CD1c-positive myeloid dendritic cell (primary cell): ENCODE results near the gene PPP2R5C.

Source experiments
- DNase-seq: peaks from one replicate; pipeline ENCODE4 v3.0.0-alpha.2; 2016; ENCODE audit errors: extremely low spot score

The PPP2R5C gene

DNA sequence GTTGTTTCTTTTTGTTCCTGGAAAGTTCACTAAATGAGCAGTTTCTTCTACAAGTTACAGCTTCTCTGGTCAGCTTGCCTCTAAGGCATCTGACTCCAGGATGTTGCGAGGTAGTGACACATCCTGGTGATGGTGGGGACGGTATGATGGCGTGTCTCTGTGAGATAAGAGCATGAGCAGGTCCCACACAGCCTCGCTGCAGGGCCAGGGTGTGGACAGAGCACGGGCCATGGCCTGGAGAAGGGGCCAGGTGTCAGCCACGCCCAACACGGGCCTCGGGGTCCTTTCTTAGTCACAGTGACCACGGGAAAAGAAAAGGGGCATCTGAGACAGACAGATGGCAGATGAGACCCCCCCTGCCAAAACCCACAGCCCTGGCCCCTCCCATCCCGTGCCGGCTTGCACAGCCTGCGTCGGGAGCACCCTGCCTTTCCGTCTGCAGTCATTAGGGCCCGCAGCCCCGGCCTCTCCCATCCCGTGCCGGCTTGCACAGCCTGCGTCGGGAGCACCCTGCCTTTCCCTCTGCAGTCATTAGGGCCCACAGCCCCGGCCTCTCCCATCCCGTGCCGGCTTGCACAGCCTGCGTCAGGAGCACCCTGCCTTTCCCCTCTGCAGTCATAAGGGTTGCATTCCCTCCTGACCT is 123.5 kb downstream of the PPP2R5C start:
- no peak for DNase-seq

DNA sequence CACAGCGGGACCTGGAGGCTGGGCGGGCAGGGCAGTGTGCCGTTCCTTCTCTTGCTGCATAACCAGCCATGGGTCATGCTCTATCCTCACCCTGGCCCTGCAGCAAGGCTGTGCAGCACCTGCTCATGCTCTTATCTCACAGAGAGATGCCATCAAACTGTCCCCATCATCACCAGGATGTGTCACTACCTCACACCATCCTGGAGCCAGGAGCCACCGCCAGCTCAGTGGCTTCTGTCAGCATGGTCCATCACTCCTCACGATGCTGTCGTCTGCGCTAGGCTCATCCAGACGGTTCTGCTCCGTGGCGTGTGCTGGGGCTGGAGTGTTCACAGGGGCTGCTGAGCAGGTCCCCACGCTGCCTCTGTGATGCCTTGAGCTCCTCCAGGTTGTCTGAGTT is 125.7 kb downstream of the PPP2R5C start:
- no peak for DNase-seq

DNA sequence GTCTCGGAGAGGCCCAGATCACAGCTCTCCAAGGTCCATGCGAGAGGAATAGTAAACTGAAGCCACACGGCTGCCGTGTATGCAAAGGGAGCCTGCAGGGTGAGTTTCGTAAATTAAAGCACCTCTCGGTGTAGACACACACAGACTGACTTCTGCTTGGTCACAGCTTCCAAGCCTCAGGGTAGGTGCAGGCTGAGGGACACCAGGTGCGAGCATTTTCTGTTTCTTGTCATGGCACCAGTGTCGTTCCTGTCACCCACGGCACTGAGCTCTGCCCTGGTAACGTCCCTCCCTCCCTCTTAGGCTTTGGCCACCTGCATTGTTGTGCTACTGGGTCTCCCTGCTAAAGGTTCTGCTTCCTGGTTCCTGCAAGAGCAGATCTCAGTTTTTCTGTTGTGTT is 126.7 kb downstream of the PPP2R5C start:
- DNase-seq, result no peak

DNA sequence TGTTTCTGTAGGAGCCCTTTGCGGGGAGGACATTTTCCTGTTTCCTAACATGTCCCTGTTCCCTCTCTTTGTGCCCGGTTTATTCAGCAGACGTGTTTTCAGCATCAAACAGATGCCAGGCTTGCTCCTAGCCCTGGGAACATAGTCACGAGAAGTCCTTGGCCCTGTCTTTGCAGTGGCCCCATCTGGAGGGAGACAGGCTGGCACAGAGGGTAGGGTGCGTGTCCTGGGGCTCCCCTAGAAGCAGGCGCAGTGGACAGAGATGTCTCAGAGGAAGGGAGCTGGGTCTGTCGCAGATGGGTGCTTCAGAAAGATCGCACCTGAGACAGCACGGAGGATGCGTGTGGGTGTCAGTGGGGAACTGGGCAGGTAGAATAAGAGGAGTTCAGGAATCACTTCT is 127.9 kb downstream of the PPP2R5C start:
- DNase-seq, result no peak

DNA sequence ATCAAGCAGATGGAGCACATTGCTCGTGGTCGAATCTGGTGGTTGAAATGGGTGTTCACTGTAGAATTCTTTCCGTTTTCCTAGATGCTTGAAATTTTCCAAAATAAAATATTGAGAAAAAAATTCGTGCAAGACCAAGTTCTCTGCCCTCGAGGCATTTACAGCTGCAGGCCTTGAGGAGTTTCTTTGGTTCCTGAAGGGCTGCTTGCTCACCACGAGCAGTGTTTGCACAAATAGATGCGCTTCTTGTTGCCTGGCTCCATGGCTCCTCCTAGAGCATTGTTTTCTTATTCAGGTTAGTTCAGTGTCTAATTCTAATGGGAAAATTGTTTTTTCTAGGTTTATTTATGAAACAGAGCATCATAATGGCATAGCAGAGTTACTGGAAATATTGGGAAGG is 128.4 kb downstream of the PPP2R5C start:
- DNase-seq, result no peak

DNA sequence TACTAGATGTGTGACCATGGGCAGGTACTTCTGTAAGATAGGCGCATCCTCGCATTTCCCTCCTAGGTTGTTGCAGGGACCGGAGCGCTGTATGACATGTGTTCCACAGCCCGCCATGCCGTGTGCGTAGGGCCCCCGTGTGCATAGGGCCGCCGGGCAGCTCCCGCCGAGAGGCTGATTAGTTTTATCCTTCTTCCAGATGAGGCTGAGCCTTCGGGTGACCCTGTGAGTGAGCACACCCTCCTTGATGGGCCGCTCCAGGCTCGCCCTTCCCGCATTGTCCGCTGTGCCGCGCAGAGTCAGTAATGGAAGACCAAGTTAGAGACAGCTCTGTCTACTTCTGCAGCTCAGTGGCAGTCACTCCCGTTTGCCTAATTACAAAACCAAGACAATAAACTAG is 130.0 kb downstream of the PPP2R5C start:
- no peak for DNase-seq

DNA sequence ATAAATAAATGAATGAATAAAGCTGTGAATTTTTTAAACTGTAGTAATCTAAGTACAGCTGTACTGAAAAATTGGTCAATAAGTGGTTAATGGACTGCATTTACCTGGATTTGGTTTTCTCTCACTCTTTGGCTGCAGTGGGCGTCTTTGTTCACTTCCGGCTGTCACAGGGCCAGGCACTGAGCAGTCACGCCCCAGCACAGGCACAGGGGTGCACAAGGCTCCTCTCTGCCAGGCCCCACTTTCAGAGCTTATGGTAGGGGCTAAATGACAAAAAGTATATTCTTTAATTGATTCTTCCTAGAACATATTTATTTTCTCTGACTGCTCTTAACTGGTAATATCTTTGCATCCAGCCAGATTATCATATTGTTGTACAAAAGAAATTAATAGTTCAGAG is 132.2 kb downstream of the PPP2R5C start:
- no peak for DNase-seq

DNA sequence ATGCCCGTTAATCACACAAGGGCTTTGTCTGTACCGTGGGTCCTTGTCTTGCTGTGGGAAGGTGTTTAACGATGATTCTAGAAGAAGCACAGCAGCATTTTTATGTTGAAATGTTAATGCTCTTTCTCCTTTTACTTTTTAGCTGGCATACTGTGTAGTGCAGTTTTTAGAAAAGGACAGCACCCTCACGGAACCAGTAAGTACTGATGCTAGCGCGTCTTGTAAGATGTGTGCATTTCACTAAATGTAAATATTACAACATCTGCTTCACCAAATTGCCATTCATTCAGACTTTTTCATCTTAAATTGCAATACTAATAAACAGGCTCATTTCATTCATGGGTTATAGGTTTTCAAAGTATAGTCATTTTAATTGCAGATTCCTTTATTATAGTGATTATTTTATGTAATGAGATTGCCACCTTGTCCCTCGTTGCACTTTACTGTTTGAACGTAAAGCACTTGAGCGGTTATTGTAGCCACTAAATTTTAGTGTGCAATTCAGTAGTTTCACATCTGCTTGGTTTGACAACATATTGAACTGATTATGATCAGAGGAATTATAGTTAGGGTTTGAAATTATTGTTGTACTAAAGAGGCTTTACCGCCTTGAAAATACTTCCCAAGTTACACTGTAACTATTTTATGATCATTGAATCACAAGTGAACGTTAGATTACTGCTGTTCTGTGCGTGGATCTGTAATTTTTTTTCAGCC is 133.0 kb downstream of the PPP2R5C start:
- no peak for DNase-seq

DNA sequence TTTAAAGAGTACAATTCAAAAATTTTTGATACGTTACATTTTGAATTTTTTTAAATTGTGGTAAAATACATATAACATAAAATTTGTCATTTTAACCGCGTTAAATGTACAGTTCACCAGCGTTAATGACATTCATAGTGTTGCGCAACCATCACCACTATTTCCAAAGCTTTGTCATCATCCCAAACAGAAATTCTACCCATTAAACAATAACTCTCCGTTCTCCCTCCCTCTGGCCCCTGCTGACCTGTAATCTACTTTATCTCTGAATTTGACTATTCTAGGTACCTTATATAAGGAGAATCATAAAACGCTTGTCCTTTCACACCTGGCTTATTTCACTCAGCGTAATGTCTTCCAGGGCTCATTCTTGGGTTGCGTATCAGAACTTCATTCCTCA is 133.7 kb downstream of the PPP2R5C start:
- DNase-seq, result no peak

DNA sequence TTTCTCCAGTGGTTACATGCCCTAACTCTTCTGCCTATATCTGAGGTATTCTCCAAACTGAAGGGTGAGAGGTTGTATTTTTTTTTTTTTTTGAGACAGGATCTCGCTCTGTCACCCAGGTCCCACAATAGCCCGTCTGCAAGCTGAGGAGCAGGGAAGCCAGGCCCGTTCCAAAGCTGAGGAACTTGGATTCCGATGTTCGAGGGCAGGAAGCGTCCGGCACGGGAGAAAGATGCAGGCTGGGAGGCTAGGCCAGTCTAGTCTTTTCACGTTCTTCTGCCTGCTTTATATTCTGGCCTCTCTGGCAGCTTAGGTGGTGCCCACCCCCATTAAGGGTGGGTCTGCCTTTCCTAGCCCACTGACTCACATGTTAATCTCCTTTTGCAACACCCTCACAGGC is 135.8 kb downstream of the PPP2R5C start:
- no peak for DNase-seq

DNA sequence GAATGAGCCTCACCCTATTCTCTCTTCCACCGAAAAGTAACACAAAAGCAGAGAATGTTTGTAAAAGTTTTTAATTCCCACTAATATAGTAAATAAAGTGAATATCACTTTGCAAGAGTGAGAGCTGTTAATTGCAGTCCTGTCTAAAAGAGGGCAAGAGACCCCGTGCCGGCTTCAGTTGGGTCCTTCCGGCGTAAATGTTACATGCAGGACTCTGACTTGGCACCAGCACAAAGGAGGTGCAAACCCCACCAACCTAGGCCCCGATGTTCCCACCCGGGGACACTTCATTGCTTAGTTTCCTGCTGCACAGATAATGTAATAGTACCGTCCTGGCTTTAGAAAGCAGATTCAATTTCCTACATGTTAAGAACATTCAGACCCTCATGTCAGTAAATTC is 136.9 kb downstream of the PPP2R5C start:
- DNase-seq, result no peak

DNA sequence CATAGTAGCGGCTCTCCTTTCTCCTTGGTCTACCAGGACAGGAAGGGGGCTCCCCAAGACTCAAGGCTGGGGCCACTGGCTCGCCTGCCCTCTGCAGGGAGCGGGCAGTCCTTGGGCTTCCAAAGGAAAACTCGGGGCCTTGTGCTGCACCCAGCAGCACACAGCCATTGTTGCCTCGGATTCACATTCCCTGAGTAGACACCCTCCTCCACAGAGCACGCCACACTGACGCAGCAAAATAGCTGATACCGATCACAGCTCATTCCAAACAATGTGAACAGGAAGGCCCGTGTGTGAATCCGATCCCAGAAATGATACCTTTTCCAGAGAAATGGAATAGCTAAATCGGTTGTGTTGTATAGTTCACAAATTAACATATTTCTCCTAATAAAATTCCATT is 137.8 kb downstream of the PPP2R5C start:
- DNase-seq, result no peak

DNA sequence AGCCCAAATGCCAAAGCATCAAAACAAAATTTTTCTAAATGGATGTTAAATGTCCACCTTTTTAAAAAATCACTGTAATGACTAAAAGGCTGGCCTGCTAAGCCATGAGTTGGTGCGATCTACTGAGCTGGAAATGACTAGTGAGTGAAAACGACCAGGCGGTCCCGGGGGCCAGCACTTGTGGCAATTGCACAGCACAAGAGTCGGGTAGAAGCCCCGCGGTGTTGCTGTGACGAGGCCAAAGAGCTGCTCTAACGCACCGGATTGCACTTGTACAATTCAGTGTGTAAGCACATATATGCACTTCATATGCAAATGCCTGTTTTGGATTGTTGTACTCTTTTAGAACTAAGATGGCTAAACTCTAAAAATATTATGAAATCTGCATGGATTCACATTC is 138.7 kb downstream of the PPP2R5C start:
- DNase-seq, result no peak

DNA sequence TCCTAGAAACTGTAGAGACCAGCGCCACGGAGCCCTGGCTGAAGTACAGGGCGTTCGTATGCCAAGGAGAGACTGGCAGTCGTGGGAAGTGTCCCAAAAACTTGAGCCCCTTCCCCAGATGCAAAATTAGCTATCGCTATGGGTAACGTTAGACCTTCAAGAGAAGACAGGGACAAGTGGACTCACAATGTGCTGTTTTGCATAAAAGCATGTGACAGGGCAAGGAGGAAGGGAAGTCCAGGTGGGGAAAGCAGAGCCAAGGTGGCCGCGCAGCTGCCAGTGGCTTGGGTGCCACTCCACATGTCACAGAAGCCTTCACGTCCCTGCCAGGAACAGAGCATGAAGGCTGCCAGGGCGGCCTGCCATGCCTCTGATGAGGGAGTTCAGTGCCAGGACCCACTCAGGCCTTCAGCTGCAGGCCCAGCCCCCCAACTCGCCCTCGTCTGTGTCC is 141.6 kb downstream of the PPP2R5C start:
- DNase-seq, result no peak

DNA sequence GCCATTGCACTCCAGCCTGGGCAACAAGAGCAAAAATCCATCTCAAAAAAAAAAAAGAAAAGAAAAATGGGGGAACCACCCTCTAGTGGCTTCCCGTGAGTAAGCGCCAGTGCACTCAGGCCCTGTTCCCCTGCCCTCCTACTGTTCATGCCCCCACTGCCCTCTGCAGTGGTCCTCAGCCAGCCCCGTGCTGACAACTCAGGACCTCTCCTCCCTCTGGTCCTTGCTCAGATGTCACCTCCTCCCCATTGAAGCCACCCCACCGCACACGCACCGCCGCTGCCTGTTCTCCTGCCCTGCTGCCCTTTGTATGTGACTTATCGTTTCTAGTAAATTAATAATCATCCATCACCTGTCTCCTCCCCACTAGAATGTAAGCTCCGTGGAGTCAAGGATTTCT is 144.1 kb downstream of the PPP2R5C start:
- no peak for DNase-seq

DNA sequence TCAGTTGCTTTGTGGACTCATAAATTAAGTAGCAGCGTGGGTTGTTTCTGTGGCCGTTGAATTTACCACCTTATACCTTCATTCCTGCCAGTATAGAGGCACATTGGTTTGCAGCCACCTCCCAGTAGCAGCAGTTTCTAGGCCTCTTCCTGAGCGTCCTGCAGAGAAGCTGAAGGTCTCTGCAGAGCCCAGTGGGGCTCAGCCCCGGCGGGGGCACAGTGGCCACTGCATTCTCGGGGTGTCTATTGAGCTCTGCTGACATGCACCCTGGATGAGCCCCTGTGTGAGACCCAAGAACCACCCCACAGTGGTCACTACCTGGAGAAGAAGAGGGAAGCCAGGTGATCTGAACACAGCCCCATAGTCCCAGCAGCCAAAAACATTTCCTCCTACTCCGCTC is 145.1 kb downstream of the PPP2R5C start:
- DNase-seq, result no peak

DNA sequence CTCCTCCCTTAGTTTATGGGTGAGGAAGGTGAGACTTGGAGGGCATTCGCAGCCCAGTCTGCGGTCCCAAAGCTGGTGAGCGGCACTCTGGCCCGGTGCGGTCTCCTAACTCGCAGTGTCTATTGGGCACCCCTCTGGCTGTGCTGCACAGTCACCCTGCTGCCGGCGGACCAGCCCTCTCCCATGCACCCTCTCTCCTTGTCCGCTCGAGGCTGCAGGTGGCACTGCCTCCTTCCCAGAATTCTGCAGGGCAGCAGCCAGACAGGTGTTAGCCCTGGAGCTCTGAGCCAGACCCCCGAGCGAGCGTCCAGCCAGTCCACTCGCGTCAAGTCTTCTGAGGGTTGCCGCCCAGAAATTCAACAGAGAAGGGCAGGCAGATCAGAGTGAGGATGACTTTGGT is 146.1 kb downstream of the PPP2R5C start:
- no peak for DNase-seq

DNA sequence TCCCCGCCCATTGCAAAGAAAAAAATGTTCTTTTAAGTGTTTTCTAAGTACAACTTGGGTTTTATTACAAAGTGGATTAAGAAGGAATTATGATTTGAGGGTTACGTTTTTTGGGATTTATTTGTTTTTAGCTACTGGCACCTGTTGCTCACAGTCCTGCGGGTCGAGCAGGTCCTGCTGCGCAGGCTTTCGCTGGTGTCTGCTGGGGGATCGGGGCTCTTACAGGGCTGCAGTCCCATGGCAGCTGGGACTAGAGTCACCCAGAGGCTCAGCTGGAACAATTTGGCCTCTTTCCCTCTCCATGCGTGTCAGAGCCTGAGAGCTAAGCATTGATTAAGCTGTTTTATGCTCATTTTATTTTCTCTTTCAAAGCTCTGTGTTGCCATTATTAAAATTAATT is 147.3 kb downstream of the PPP2R5C start:
- DNase-seq, result no peak

DNA sequence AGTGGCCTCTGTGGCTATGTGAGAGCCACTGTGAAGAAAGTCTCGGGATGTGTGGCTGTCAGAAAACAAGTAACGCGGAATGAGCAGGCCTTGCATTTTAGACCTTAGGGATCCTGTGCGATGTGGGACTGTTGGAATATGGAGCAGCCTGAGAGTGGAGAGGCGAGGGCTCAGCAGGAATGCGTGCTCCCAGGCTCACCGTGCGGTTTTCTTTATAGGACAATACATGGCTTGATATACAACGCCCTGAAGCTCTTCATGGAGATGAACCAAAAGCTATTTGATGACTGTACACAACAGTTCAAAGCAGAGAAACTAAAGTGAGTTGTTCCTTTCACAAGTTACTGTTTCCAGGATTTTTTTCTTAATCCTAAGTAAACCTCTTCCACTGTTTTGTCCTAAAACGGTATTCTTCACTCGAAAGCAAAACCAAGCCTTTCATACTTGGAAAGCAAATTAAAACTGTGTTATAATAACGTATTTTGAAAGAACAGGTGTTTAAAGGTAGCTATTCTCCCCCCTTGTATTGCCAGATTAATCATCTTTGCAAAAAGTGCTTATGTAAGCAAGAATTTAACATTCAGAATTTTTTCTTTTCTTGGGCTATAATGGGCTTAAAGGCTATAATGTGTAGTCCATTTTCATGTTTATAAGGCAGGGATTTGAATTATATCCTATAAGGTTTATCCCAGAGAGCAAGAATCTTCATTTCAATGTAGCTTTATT is 148.0 kb downstream of the PPP2R5C start:
- no peak for DNase-seq

DNA sequence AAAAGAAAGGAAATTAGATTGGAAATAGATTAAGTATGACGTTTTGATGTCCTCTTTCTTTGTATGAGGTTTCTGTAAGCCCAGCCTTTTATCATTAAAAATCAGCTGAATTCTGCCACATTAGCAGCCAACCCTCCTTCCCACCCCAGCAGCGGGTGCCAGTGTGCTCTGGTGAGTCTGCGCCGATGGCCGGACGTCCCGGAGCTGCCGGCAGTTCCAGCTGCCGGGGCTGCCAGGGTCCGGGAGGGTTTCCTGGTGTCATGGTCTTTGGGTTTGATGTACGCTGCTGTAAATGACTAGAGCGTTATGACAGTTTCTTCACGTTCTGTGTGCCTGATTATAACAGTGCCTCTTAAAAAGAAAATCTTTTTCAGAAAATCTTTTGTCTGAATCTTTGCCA is 151.3 kb downstream of the PPP2R5C start:
- no peak for DNase-seq

DNA sequence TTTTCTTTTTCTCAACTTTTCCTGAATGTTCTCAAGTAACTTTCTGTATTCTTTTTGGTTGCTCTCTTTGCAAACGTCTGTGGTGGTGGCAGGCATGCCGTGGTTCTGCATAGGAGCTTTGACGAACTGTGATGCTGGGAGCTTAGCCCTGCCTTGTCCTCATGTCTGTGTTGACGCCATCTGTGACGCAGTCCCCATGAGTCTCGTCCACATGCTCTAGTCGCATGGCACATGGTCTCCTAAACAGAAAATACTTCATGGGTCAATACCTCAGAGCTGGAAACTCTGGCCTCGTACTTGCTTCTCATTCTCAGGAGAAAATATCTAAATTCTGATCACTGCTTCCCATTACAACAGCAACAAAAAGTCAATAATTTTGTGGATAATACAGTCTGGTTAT is 152.6 kb downstream of the PPP2R5C start:
- DNase-seq, result no peak

DNA sequence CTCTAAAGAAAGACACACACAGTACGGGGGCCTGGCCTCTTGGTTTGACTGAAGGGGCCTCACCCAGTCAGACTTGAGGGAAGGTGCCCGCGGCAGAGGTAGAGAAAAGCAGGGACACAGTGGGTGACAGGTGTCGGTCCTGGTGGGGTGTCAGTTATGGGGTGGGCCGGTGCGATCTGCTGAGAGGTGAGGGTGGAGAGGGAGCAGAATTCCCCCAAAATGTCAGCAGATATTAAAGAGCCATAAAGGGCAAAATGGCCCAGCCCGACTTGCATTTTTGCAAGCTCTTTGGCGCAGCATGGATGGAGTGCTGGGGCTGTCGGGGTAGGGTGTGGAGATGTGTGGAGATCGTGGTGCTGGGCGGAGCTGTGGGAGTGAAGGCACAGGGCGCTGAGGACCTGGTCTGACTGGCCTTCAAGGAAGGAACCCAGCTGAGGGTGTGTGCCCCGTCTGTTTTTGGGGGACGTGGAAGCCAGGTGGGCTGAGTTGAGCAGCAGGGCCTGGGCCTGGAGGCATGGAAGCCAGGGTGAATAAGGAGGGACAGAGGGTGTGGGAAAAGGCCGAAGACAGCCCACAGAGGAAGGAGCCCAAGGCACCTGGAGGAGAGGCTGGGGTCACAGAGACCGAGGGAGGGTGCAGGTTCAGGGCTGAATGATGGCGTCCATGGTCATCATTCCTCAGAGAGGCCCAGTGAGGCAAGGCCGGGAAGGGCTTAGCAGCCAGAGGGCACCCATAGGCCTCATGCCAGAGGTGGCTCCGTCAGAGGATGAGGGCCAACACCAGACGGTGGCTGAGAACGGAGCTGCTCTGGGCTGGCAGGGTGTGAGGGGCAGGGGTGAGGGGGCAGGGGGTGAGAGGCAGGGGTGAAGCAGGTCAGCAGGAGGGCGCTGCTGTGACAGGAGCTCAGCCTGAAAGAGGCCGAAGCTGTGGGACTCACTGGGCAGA is 154.6 kb downstream of the PPP2R5C start:
- DNase-seq, result no peak
